Measurements from ENCODE around the gene SGSM1. TPM values are rescaled to one million over a fixed set of nuclear protein-coding genes. Genes with fewer than 3 reads are reported as not detected.

SGSM1 gene
- total and polyA plus RNA-seq, 9 donors = 0.08 to 0.76 (median 0.17) TPM

DNA sequence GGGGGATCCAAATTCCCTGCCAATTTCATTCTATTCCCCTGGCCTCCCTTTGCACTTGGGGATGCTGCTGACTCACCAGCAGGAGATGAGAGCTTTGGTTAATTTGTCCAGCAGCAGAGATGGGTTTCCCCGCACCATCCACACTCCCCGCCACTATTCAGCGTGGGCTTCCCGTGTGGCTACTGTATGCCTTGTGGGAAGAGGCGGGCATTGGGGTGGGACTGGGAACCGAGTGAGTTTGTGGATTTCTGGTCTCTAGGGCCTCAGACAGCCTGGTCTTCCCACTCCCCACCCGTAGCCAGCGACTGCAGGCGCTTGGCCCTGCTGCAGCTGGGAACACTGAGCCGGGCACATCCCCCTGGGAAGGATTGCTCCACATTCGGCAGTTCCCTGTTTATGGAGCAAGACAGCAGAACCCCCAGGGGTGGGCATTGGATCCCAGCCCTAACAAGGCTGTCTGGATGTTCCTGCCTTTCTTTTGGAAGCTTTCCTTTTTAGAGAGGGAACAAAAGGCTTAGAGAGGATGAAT, 169.9 kb downstream of the SGSM1 start:
- no peaks in the 10 kb centered on the region for H3K9me3 ChIP-seq (replicated peaks; ENCODE audit: control insufficient read depth, low read depth, low read length)
- WGBS (ENCODE audit: insufficient coverage) = 33% methylated on average over 6 of the region's 11 CpGs
- peak overlapping the region; percentile 90 for H3K27ac ChIP-seq (ENCODE audit: low read length)
- no peaks in the 10 kb centered on the region for H3K36me3 ChIP-seq (ENCODE audit: control insufficient read depth, insufficient read depth, low read length)
- H3K4me1 ChIP-seq (ENCODE audit: control insufficient read depth, insufficient read depth, low read length) = peaks cover 28% of the 10 kb centered on the region
- peak; percentile 51 for DNase-seq
- H3K27me3 ChIP-seq (ENCODE audit: control insufficient read depth, insufficient read depth, low read length) = no peaks in the 10 kb centered on the region
- H3K4me3 ChIP-seq (ENCODE audit: low read length) = no peak overlapping the region

DNA sequence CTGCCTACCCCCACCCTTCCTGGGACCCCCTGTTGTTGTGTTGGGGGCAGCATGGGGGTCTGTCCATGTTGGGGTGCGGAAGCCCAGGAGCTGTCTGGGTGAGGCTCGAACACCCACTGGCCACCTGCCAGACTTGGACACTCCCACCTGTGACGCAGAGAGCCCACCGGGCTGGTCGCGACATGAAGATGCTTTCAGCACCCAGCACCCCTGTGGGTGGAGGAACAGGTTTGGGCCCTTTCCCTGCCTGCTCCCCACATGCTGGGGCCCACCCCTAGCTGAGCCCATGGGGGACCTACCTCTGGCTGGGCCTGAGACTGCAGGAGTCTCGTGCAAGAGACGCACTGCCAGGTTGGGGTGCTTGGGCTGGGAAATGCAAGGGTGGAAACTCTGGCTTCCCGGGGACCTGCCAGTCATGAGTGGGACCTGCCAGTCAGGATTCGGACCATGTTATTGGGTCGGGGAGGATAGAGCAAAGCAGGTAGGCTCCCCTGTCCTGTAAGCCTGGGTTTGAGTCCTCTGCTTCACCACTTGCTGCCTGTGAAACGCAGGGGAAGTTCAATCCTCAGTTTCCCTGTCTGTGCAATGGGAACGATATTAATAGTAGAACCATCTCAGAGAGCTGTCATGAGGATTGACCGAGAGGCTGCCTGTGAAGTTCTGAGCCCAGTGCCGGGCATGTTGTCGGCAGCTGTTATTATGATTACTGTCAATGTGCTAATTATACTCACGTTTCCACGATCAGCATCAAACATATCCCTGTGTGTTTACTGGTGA, 170.6 kb downstream of the SGSM1 start:
- Histone ChIP-seq H3K4me3 (ENCODE audit: low read length) (no peak overlapping the region), H3K4me1 (ENCODE audit: control insufficient read depth, insufficient read depth, low read length) (peaks cover 31% of the 10 kb centered on the region), H3K27me3 (ENCODE audit: control insufficient read depth, insufficient read depth, low read length) (no peaks in the 10 kb centered on the region), H3K27ac (ENCODE audit: low read length) (peak overlapping the region; percentile 90), H3K36me3 (ENCODE audit: control insufficient read depth, insufficient read depth, low read length) (no peaks in the 10 kb centered on the region), H3K9me3 (replicated peaks; ENCODE audit: control insufficient read depth, low read depth, low read length) (no peaks in the 10 kb centered on the region)
- WGBS (ENCODE audit: insufficient coverage) = 62% methylated on average over 13 of the region's 18 CpGs
- DNase-seq = no peak

Other genes with a start within 250 kb of the SGSM1 start
- gene LRRC75B, start 213.1 kb upstream of the SGSM1 start, total RNA-seq = 9.8 TPM
- gene LRRC75B, start 213.1 kb upstream of the SGSM1 start, polyA plus RNA-seq (ENCODE audit: insufficient read depth in 1 of 8, insufficient read length in 8 of 8, low replicate concordance in 1 of 8) = 10 to 100 TPM in 2 of 8 donors, 1 to 10 TPM in 6; 8.0 to 14.9 (median 8.9) TPM
- gene GGT1, start 203.0 kb upstream of the SGSM1 start, total RNA-seq = 2.3 TPM
- 1 to 10 TPM; 2.4 to 7.8 (median 2.9) TPM for gene GGT1, start 203.0 kb upstream of the SGSM1 start, polyA plus RNA-seq (ENCODE audit: insufficient read depth in 1 of 8, insufficient read length in 8 of 8, low replicate concordance in 1 of 8)
- gene PIWIL3, start 31.5 kb upstream of the SGSM1 start, total RNA-seq = under 0.01 TPM
- under 1 TPM in 2 of 8 donors, not detected in 6; 0.06 to 0.07 TPM for gene PIWIL3, start 31.5 kb upstream of the SGSM1 start, polyA plus RNA-seq (ENCODE audit: insufficient read depth in 1 of 8, insufficient read length in 8 of 8, low replicate concordance in 1 of 8)
- not detected for gene LHFPL7, start 140.5 kb downstream of the SGSM1 start, total RNA-seq
- gene LHFPL7, start 140.5 kb downstream of the SGSM1 start, polyA plus RNA-seq (ENCODE audit: insufficient read depth in 1 of 8, insufficient read length in 8 of 8, low replicate concordance in 1 of 8) = not detected
- gene KIAA1671, start 146.5 kb downstream of the SGSM1 start, total RNA-seq = 10.8 TPM
- 10 to 100 TPM; 20.4 to 34.5 (median 26.6) TPM for gene KIAA1671, start 146.5 kb downstream of the SGSM1 start, polyA plus RNA-seq (ENCODE audit: insufficient read depth in 1 of 8, insufficient read length in 8 of 8, low replicate concordance in 1 of 8)

Measured in muscle of leg (tissue), 11 donors.